Endodermal cell (in vitro differentiated cells): ENCODE data around the gene FKBP15. TPM values are rescaled to one million over a fixed set of nuclear protein-coding genes. Genes with fewer than 3 reads are reported as not detected.
"Not testable (repeated sequence)": the region's sequence is repeated elsewhere in the genome, so short reads cannot be mapped to it uniquely, and the experiment has no call there.

Experiments
- DNase-seq: peaks from one replicate; pipeline ENCODE4 v3.0.0-alpha.2; 2017
- H3K27ac ChIP-seq: 2 replicates; pipeline ENCODE4 v1.5.1; 2013; ENCODE audit warnings: mild to moderate bottlenecking, low read depth, low read length, moderate library complexity
- H3K27me3 ChIP-seq: 2 replicates; pipeline ENCODE4 v1.6.1; 2013; ENCODE audit warnings: mild to moderate bottlenecking, low read length, moderate library complexity; ENCODE audit not compliant: insufficient read depth, control insufficient read depth, poor library complexity, severe bottlenecking
- H3K36me3 ChIP-seq: 2 replicates; pipeline ENCODE4 v1.7.0; 2013; ENCODE audit warnings: mild to moderate bottlenecking, low read length, moderate library complexity; ENCODE audit not compliant: control insufficient read depth, insufficient read depth
- H3K4me1 ChIP-seq: one replicate; pipeline ENCODE4 v1.7.0; 2013; ENCODE audit warnings: low read length; ENCODE audit not compliant: control insufficient read depth, insufficient read depth
- H3K4me3 ChIP-seq: 2 replicates; pipeline ENCODE4 v1.5.1; 2013; ENCODE audit warnings: mild to moderate bottlenecking, low read length, moderate library complexity
- H3K9ac ChIP-seq: 2 replicates; pipeline ENCODE4 v1.6.1; 2013; ENCODE audit warnings: mild to moderate bottlenecking, low read length, moderate library complexity; ENCODE audit not compliant: poor library complexity, severe bottlenecking; ENCODE audit errors: extremely low read depth
- H3K9me3 ChIP-seq: 2 replicates; pipeline ENCODE4 v1.6.1; 2013; ENCODE audit warnings: mild to moderate bottlenecking, low read length, moderate library complexity; ENCODE audit not compliant: control insufficient read depth
- H3K27ac Mint-ChIP-seq: 2 replicates; pipeline ENCODE4 v1.8.0; 2020; ENCODE audit warnings: mixed read lengths
- H3K27me3 Mint-ChIP-seq: 2 replicates; pipeline ENCODE4 v1.8.0; 2021; ENCODE audit warnings: mild to moderate bottlenecking, mixed read lengths; ENCODE audit not compliant: insufficient read depth
- H3K36me3 Mint-ChIP-seq: 2 replicates; pipeline ENCODE4 v1.8.0; 2020; ENCODE audit warnings: low read depth, mixed read lengths
- H3K4me1 Mint-ChIP-seq: 2 replicates; pipeline ENCODE4 v1.8.0; 2020; ENCODE audit warnings: mixed read lengths
- H3K4me3 Mint-ChIP-seq: 2 replicates; pipeline ENCODE4 v1.8.0; 2020; ENCODE audit warnings: mild to moderate bottlenecking, moderate library complexity, mixed read lengths
- H3K9me3 Mint-ChIP-seq: 2 replicates; pipeline ENCODE4 v1.8.0; 2020; ENCODE audit warnings: mild to moderate bottlenecking, mixed read lengths
- WGBS, 2 experiments: methylation state at CpG; one replicate each; pipeline versions ENCODE4 v1.1.5 to v1.1.7; 2013; ENCODE audit warnings: missing lambda C conversion rate in 2 of 2, mixed read lengths in 1 of 2; ENCODE audit not compliant: insufficient coverage in 1 of 2, insufficient read length in 1 of 2; 5-methylcytosine and 5-hydroxymethylcytosine counted together
- total RNA-seq, 2 donors: library from RNA; stranded (reverse); fragmentation: NEBNext Ultra II Directional in 1 of 2; extraction: Animal tissue kit (Norgen Biotek cat#: 25700) in 1 of 2; gene quantifications; 2 replicates in 1 of 2; 3 replicates in 1 of 2; pipeline ENCODE4 v1.2.1, GENCODE V29; 2021
- TF ChIP-seq, protein P1 (sequence below): fragments of 200-600 bp; sonication (generic); conservative IDR thresholded peaks from 2 replicates; pipeline ENCODE4 v1.5.0; 2021; ENCODE audit warnings: antibody characterized with exemption, mild to moderate bottlenecking

The FKBP15 gene
- total RNA-seq, 2 donors from 2014 or later: 17.1 to 19.6 TPM

- H3K27me3 Mint-ChIP-seq: peaks cover 6% of the 10 kb centered on the region
- Histone ChIP-seq H3K9me3 (no peaks in the 10 kb centered on the region), H3K9ac (no peak overlapping the region), H3K4me1 (no peaks in the 10 kb centered on the region), H3K4me3 (no peak overlapping the region), H3K27ac (no peak overlapping the region), H3K27me3 (peaks cover 22% of the 10 kb centered on the region), H3K36me3 (no peaks in the 10 kb centered on the region)
- no peak for DNase-seq
- H3K4me3 Mint-ChIP-seq: no peak overlapping the region
- no peaks in the 10 kb centered on the region for H3K36me3 Mint-ChIP-seq
- TF ChIP-seq, protein P1, sequence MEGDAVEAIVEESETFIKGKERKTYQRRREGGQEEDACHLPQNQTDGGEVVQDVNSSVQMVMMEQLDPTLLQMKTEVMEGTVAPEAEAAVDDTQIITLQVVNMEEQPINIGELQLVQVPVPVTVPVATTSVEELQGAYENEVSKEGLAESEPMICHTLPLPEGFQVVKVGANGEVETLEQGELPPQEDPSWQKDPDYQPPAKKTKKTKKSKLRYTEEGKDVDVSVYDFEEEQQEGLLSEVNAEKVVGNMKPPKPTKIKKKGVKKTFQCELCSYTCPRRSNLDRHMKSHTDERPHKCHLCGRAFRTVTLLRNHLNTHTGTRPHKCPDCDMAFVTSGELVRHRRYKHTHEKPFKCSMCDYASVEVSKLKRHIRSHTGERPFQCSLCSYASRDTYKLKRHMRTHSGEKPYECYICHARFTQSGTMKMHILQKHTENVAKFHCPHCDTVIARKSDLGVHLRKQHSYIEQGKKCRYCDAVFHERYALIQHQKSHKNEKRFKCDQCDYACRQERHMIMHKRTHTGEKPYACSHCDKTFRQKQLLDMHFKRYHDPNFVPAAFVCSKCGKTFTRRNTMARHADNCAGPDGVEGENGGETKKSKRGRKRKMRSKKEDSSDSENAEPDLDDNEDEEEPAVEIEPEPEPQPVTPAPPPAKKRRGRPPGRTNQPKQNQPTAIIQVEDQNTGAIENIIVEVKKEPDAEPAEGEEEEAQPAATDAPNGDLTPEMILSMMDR: no peak
- H3K4me1 Mint-ChIP-seq: no peaks in the 10 kb centered on the region
- H3K27ac Mint-ChIP-seq: no peak overlapping the region
- H3K9me3 Mint-ChIP-seq: no peaks in the 10 kb centered on the region
Observed at GRCh38 chr9:113129466-113129865, 91.6 kb downstream of the FKBP15 start.

DNA sequence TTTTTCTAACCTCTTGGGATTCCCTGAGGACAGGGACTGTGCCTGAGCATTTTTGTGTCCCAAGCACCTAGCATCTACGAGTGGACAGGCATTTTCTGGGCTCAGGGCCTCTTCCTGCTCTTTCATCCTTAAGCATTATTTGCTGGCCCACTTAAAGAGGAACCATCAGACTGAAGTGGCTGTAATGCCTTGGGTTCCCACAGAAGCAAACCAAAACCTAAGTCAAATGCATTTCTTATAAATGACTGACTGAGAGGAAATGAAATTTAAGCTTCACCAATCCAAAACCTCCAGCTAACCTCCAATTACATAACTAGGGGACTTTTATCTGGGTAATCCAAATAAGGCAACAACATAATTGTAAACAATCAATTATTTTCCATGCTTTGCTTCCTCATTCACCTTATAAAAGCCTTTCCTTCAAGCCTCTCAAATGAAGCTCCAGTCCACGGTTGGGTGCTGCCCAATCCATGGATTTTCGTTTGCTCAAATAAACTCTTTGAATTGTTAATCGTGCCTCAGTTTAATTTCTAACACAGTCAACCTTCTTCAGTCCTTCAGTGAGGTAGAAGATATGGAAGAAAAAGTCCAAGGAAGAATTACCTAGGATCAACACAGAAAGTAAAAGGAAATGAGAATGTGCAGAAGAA is 95.6 kb downstream of the FKBP15 start:
- Mint-ChIP-seq H3K4me1 (no peaks in the 10 kb centered on the region), H3K27me3 (peaks cover 8% of the 10 kb centered on the region), H3K36me3 (no peaks in the 10 kb centered on the region), H3K4me3 (no peak overlapping the region), H3K9me3 (no peaks in the 10 kb centered on the region), H3K27ac (no peak overlapping the region)
- no peak for DNase-seq
- TF ChIP-seq, protein P1: no peak
- Histone ChIP-seq H3K4me1 (no peaks in the 10 kb centered on the region), H3K9ac (no peak overlapping the region), H3K4me3 (no peak overlapping the region), H3K36me3 (no peaks in the 10 kb centered on the region), H3K27ac (no peak overlapping the region), H3K9me3 (no peaks in the 10 kb centered on the region), H3K27me3 (peaks cover 12% of the 10 kb centered on the region)
- 74 to 78% methylated on average over 2 to 4 of the region's 4 CpGs for WGBS, 2 experiments

- H3K27ac ChIP-seq, H3K4me1 Mint-ChIP-seq, H3K9me3 ChIP-seq, H3K9me3 Mint-ChIP-seq, H3K4me1 ChIP-seq, H3K27me3 ChIP-seq, H3K36me3 ChIP-seq, H3K9ac ChIP-seq, H3K36me3 Mint-ChIP-seq, H3K4me3 Mint-ChIP-seq, H3K4me3 ChIP-seq, DNase-seq, H3K27me3 Mint-ChIP-seq, H3K27ac Mint-ChIP-seq: not testable (repeated sequence)
- no CpG with 5 or more reads among the region's 6 CpGs for WGBS, 2 experiments
Observed at GRCh38 chr9:113118829-113119228, 102.2 kb downstream of the FKBP15 start.

Other genes with a start within 250 kb of the FKBP15 start
- gene ZNF883, start 209.1 kb downstream of the FKBP15 start, total RNA-seq: 10 to 100 TPM; 13.0 to 16.7 TPM
- 1 to 10 TPM; 4.2 to 4.7 TPM for gene ZFP37, start 164.6 kb downstream of the FKBP15 start, total RNA-seq
- gene SLC31A2, start 70.3 kb downstream of the FKBP15 start, total RNA-seq: 1 to 10 TPM; 1.8 to 3.1 TPM
- gene SLC31A1, start 267 bp upstream of the FKBP15 start, total RNA-seq: 10 to 100 TPM; 29.1 to 32.4 TPM
- gene CDC26, start 54.3 kb upstream of the FKBP15 start, total RNA-seq: 10 to 100 TPM; 34.7 to 39.7 TPM
- gene PRPF4, start 54.4 kb upstream of the FKBP15 start, total RNA-seq: 10 to 100 TPM; 35.7 to 36.0 TPM
- gene RNF183, start 82.1 kb upstream of the FKBP15 start, total RNA-seq: under 1 TPM; 0.48 to 0.97 TPM
- gene WDR31, start 119.0 kb upstream of the FKBP15 start, total RNA-seq: 1 to 10 TPM; 4.5 to 8.4 TPM
- gene BSPRY, start 128.3 kb upstream of the FKBP15 start, total RNA-seq: 10 to 100 TPM; 14.1 to 17.9 TPM
- 10 to 100 TPM; 24.3 to 37.1 TPM for gene HDHD3, start 155.7 kb upstream of the FKBP15 start, total RNA-seq
- 10 to 100 TPM; 40.4 to 51.9 TPM for gene ALAD, start 180.0 kb upstream of the FKBP15 start, total RNA-seq
- 10 to 100 TPM; 36.5 to 45.6 TPM for gene POLE3, start 189.4 kb upstream of the FKBP15 start, total RNA-seq
- 1 to 10 TPM in 1 of 2 donors, under 1 TPM in 1; 0.40 to 1.1 TPM for gene C9orf43, start 189.5 kb upstream of the FKBP15 start, total RNA-seq
- gene RGS3, start 242.4 kb upstream of the FKBP15 start, total RNA-seq: 10 to 100 TPM; 20.7 to 40.3 TPM